ENCODE measurements around the gene BST1.

GRCh38 chr4:15695729-15696128, 7.1 kb upstream of the BST1 start:
- TF ChIP-seq CTCF (conservative IDR thresholded peaks at IDR 0.05; ENCODE audit: low read depth, low read length) (no peak), EZH2 (IDR thresholded peaks at IDR 0.05; ENCODE audit: low read length, unreplicated experiment) (no peak)
